A549 treated with ZK216348 at 1 μM for 4 hours (cell line): ENCODE results near the gene FGD4. TPM values are rescaled to one million over a fixed set of nuclear protein-coding genes. Genes with fewer than 3 reads are reported as not detected.

Source experiments
- total RNA-seq: library from RNA; stranded (reverse); fragments of 200-300 nt; extraction: Qiagen RNA extraction; gene quantifications from 5 replicates; pipeline ENCODE4 v1.2.3, GENCODE V29; 2022; ENCODE audit warnings: low read depth

Gene FGD4
- total RNA-seq, result 4.9 to 10.3 TPM (median 8.9 TPM) in 5 replicates

DNA sequence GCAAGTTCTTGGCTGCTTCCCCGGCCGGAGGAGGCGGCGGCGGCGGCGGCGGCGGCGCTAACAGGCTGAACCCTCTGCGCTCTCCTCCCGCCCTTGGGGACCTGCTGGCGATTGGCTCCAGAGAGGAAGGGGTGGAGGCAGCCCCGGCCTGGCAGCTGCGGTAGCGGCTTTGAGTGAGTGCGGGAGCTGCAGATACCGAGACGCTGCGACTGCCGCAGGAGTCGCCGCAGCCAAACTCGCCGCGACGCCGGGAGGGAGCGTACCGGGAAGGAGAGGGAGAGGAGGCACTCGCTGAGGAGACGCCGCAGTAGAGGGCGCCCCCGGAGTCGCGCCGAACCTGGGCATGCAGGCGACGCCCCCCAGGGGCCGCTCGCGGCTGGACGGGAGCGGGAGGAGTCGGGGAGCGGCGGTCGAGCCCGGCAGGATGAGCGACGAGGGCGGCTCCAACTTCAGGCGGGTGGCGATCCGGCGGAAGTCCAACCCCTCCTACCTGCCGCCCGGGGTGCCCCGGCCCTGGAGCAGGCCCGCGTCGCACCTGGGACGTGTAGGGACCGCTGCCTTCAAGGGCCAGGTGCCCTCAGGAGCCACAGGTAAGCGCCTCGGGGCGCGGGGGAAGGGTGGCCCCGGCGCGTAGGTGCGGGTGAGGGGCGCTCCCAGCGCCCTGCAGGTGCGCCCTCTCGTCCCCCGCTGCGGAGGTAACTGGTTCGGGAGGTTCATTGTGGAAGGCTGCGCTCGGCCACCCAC, at the start of gene FGD4:
TSS of gene FGD4 (plus strand) at position 189 of the 744 bp plus-strand sequence.

DNA sequence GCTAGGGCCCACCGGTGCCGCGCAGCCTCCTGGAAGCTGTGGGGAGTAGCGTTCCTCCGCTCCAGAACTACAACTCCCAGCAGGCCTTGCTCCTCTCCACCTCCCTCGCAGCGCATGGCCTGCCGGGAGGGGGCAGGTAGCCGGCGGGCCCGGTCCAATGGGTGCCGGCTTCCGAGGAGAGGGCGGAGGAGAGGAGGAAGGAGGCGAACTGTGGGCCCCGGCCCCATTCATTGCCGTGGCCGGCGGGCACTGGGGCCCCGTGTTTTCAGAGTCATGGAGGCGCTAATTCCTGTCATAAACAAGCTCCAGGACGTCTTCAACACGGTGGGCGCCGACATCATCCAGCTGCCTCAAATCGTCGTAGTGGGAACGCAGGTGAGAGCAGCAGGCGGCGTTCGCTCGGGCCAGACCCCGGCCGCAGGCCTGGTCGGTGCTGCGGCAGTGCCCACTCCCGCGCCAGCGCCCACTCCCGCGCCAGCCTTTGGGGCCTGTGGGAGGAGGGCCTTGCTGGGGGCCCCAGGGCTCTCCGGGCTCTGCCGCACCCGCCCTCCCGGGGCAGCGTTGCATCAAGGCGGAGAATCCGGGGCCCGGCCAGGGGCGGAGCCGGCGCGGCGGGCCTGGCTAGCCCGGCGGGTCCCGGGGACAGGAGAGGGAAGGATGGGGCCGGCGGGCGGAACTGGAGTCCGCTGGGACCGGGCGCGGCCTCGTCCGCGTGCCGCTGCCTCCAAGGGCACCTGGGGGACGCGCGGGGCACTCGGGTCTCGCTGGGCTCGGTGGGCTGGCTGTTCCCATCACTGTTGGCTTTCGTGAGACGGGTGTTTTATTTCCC, 279.9 kb downstream of the FGD4 start, which contains the start of gene DNM1L:
TSS of gene DNM1L (plus strand) at position 211 of the 829 bp plus-strand sequence. CDS start at position 274, 63 bp downstream.

